SJCRH30 (cell line): ENCODE data around the gene XPNPEP2. TPM values are rescaled to one million over a fixed set of nuclear protein-coding genes. Genes with fewer than 3 reads are reported as not detected.
A peak's percentile ranks its signal among the peaks of the same experiment; 100 is the strongest.
"Not testable (repeated sequence)": the region's sequence is repeated elsewhere in the genome, so short reads cannot be mapped to it uniquely, and the experiment has no call there.

Experiments
- DNase-seq, 2 experiments: peaks; one replicate each; pipeline ENCODE4 v3.0.0-alpha.2; 2015 to 2020
- H3K27ac ChIP-seq: fragments of 250-450 bp; sonication (Bioruptor Pico); 2 replicates; pipeline ENCODE4 v1.5.1; 2020; ENCODE audit warnings: mild to moderate bottlenecking, moderate library complexity
- H3K27me3 ChIP-seq: fragments of 250-450 bp; sonication (Bioruptor Pico); 2 replicates; pipeline ENCODE4 v1.5.1; 2020; ENCODE audit warnings: mild to moderate bottlenecking, moderate library complexity
- H3K36me3 ChIP-seq: fragments of 250-450 bp; sonication (Bioruptor Pico); 2 replicates; pipeline ENCODE4 v1.5.1; 2020; ENCODE audit warnings: mild to moderate bottlenecking, moderate library complexity
- H3K4me1 ChIP-seq: fragments of 250-450 bp; sonication (Bioruptor Pico); 2 replicates; pipeline ENCODE4 v1.5.1; 2020; ENCODE audit warnings: mild to moderate bottlenecking, moderate library complexity
- H3K4me3 ChIP-seq: fragments of 250-450 bp; sonication (Bioruptor Pico); 2 replicates; pipeline ENCODE4 v1.5.1; 2020; ENCODE audit warnings: mild to moderate bottlenecking, moderate library complexity
- H3K9me3 ChIP-seq: fragments of 250-450 bp; sonication (Bioruptor Pico); replicated peaks from 2 replicates; pipeline ENCODE4 v1.5.1; 2020; ENCODE audit warnings: mild to moderate bottlenecking, moderate library complexity
- total RNA-seq: library from RNA; depleted of rRNA; stranded (reverse); fragments of >200 nt; shearing (Covaris generic); gene quantifications from 2 replicates; pipeline ENCODE4 v1.2.3, GENCODE V29; 2014

XPNPEP2 gene
- total RNA-seq, 1 experiment from 2014 or later, result 0.14 TPM

GRCh38 chrX:129728061-129728460 lies 10.7 kb upstream of the XPNPEP2 start:
- Histone ChIP-seq H3K27ac (no peak overlapping the region), H3K4me3 (no peak overlapping the region), H3K9me3 (no peaks in the 10 kb centered on the region), H3K36me3 (no peaks in the 10 kb centered on the region), H3K27me3 (no peaks in the 10 kb centered on the region), H3K4me1 (no peaks in the 10 kb centered on the region)
- DNase-seq, result no peak

DNA sequence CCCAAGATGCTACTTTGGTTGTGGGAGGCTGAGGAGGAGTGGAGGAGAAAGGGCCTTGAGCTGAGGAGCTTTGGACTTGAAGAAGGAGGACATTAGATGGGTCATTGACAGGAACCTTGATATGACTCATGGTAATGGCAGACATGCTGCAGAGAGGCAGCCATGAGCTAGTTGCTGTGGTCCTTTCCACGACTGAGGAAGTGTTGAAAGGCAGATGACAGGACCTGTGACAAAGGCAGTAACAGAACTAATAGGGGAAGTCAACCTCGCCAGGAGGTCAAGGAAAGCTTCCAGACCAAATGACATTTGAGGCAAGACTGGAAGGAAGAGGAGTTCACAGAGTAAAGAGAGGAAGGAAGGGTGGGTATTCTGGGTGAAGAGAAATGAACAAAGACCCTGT lies 7.6 kb upstream of the XPNPEP2 start:
- no peak for DNase-seq
- Histone ChIP-seq H3K27ac (no peak overlapping the region), H3K4me1 (no peaks in the 10 kb centered on the region), H3K4me3 (no peak overlapping the region), H3K27me3 (no peaks in the 10 kb centered on the region), H3K36me3 (no peaks in the 10 kb centered on the region), H3K9me3 (no peaks in the 10 kb centered on the region)

DNA sequence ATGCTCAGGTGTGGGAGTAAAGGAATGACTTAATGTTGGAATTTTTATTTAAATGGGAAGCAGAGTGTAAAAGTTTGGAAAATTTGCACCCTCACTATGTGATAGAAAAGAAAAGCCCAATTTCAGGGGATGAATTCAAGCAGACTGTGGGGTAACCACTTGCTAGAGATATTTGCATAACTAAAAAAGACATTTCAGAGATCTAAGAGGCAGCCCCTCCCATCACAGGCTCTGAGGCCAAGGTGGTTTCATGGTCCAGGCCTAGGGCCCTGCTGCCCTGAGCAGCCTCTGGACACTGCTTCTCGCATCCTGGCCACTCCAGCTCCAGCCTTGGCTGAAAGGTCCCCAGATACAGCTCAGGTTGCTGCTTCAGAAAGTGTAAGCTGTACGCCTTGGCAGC lies 5.9 kb upstream of the XPNPEP2 start:
- Histone ChIP-seq H3K27me3 (no peaks in the 10 kb centered on the region), H3K27ac (no peak overlapping the region), H3K4me3 (no peak overlapping the region), H3K36me3 (no peaks in the 10 kb centered on the region), H3K9me3 (no peaks in the 10 kb centered on the region), H3K4me1 (no peaks in the 10 kb centered on the region)
- DNase-seq, result no peak

GRCh38 chrX:129733335-129733734 lies 5.4 kb upstream of the XPNPEP2 start:
- H3K36me3 ChIP-seq, result no peaks in the 10 kb centered on the region
- H3K27me3 ChIP-seq, result no peaks in the 10 kb centered on the region
- H3K4me1 ChIP-seq, result peaks cover 3% of the 10 kb centered on the region
- no peaks in the 10 kb centered on the region for H3K9me3 ChIP-seq
- H3K27ac ChIP-seq, result no peak overlapping the region
- DNase-seq, result no peak
- H3K4me3 ChIP-seq, result no peak overlapping the region

DNA sequence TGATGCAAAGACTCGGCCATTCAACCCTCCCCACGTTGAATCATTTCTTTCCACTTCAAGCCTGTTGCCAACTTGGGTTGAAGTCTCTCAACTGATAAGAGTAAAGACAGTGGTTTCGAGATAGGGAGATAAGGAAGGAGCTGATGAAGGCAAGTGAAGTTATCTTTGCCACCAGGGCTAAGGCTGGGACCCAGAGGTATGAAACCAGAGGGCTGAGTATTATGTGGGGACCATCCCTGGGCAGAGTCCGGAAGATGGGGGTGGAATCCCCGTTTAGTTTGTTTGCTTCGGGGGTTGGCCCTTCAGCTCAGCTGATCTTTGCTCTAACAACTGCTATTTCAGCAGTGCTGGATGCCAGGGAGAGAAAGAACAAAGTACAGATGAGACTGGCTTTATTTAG lies 2.3 kb upstream of the XPNPEP2 start:
- no peaks in the 10 kb centered on the region for H3K27me3 ChIP-seq
- H3K36me3 ChIP-seq, result no peaks in the 10 kb centered on the region
- H3K4me3 ChIP-seq, result no peak overlapping the region
- no peak for DNase-seq
- peaks cover 5% of the 10 kb centered on the region for H3K4me1 ChIP-seq
- no peak overlapping the region for H3K27ac ChIP-seq
- H3K9me3 ChIP-seq, result no peaks in the 10 kb centered on the region

GRCh38 chrX:129737916-129738315 lies 863 bp upstream of the XPNPEP2 start:
- Histone ChIP-seq H3K27me3 (no peaks in the 10 kb centered on the region), H3K36me3 (no peaks in the 10 kb centered on the region), H3K4me1 (peaks cover 5% of the 10 kb centered on the region), H3K4me3 (no peak overlapping the region), H3K27ac (no peak overlapping the region), H3K9me3 (no peaks in the 10 kb centered on the region)
- DNase-seq, result no peak

GRCh38 chrX:129739578-129739977 lies 799 bp downstream of the XPNPEP2 start:
- Histone ChIP-seq H3K27me3 (no peaks in the 10 kb centered on the region), H3K4me3 (no peak overlapping the region), H3K9me3 (no peaks in the 10 kb centered on the region), H3K36me3 (no peaks in the 10 kb centered on the region), H3K4me1 (peaks cover 5% of the 10 kb centered on the region), H3K27ac (no peak overlapping the region)
- DNase-seq, result no peak

GRCh38 chrX:129741880-129742758 lies 3.3 kb downstream of the XPNPEP2 start:
- peak in 1 of 2 experiments; percentile 22 for DNase-seq
- H3K4me1 ChIP-seq, result peaks cover 5% of the 10 kb centered on the region
- no peaks in the 10 kb centered on the region for H3K27me3 ChIP-seq
- H3K27ac ChIP-seq, result no peak overlapping the region
- H3K4me3 ChIP-seq, result no peak overlapping the region
- no peaks in the 10 kb centered on the region for H3K9me3 ChIP-seq
- H3K36me3 ChIP-seq, result no peaks in the 10 kb centered on the region

- not testable (repeated sequence) for H3K9me3 ChIP-seq, DNase-seq, H3K27me3 ChIP-seq, H3K27ac ChIP-seq, H3K4me1 ChIP-seq, H3K36me3 ChIP-seq, H3K4me3 ChIP-seq
These were observed 4.0 kb downstream of the XPNPEP2 start for GRCh38 chrX:129742759-129743152.

GRCh38 chrX:129743821-129744220 lies 5.0 kb downstream of the XPNPEP2 start:
- no peak for DNase-seq
- no peaks in the 10 kb centered on the region; the same call in 1 of the 2 replicates for H3K4me1 ChIP-seq
- H3K27ac ChIP-seq, result no peak overlapping the region
- no peaks in the 10 kb centered on the region for H3K27me3 ChIP-seq
- H3K36me3 ChIP-seq, result no peaks in the 10 kb centered on the region
- H3K9me3 ChIP-seq, result no peaks in the 10 kb centered on the region
- H3K4me3 ChIP-seq, result no peak overlapping the region

GRCh38 chrX:129744861-129745321 lies 6.1 kb downstream of the XPNPEP2 start:
- DNase-seq, result no peak
- Histone ChIP-seq H3K36me3 (no peaks in the 10 kb centered on the region), H3K4me1 (no peaks in the 10 kb centered on the region), H3K27me3 (no peaks in the 10 kb centered on the region), H3K9me3 (no peaks in the 10 kb centered on the region), H3K4me3 (no peak overlapping the region), H3K27ac (no peak overlapping the region)

GRCh38 chrX:129746557-129747470 lies 8.0 kb downstream of the XPNPEP2 start:
- DNase-seq, result no peak
- H3K9me3 ChIP-seq, result no peaks in the 10 kb centered on the region
- no peak overlapping the region for H3K4me3 ChIP-seq
- H3K4me1 ChIP-seq, result no peaks in the 10 kb centered on the region
- no peaks in the 10 kb centered on the region for H3K36me3 ChIP-seq
- H3K27ac ChIP-seq, result no peak overlapping the region
- H3K27me3 ChIP-seq, result no peaks in the 10 kb centered on the region

GRCh38 chrX:129747533-129747932 lies 8.8 kb downstream of the XPNPEP2 start:
- no peaks in the 10 kb centered on the region for H3K4me1 ChIP-seq
- H3K36me3 ChIP-seq, result no peaks in the 10 kb centered on the region
- no peak overlapping the region for H3K27ac ChIP-seq
- H3K4me3 ChIP-seq, result no peak overlapping the region
- H3K9me3 ChIP-seq, result no peaks in the 10 kb centered on the region
- no peaks in the 10 kb centered on the region for H3K27me3 ChIP-seq
- no peak for DNase-seq

- Histone ChIP-seq H3K9me3 (no peaks in the 10 kb centered on the region), H3K27me3 (no peaks in the 10 kb centered on the region), H3K36me3 (no peaks in the 10 kb centered on the region), H3K27ac (no peak overlapping the region), H3K4me1 (no peaks in the 10 kb centered on the region), H3K4me3 (no peak overlapping the region)
- no peak for DNase-seq
These were observed 9.5 kb downstream of the XPNPEP2 start for GRCh38 chrX:129748305-129748704.

DNA sequence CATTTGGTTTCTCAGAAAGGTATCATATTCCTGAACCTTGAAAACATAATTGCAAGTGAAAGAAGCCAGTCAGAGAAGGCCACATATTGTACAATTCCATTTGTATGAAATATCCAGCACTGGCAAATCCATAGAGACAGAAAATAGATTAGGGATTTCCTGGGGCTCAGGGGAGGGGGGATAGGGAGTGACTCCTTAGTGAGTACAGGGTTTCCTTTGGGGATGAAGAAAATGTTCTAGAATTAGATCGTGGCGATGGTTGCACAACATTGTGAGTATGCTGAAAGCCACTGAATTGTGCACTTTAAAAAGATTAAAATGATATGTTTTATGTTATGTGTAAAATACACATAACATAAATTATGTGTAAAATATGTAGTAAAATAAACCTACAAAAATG lies 10.3 kb downstream of the XPNPEP2 start:
- Histone ChIP-seq H3K4me1 (no peaks in the 10 kb centered on the region), H3K4me3 (no peak overlapping the region), H3K27ac (no peak overlapping the region), H3K27me3 (no peaks in the 10 kb centered on the region), H3K9me3 (no peaks in the 10 kb centered on the region), H3K36me3 (no peaks in the 10 kb centered on the region)
- no peak for DNase-seq
